GM23338 (cell line): ENCODE results near the gene NYAP2. TPM values are rescaled to one million over a fixed set of nuclear protein-coding genes. Genes with fewer than 3 reads are reported as not detected.

Source experiments
- ATAC-seq: fragments of 200-7000 bp; cut with Tn5 transposase; 3 replicates; pipeline ENCODE4 v1.9.1; 2020
- DNase-seq: peaks from one replicate; pipeline ENCODE4 v3.0.0-alpha.2; 2015; ENCODE audit warnings: low spot score
- H2AFZ ChIP-seq: fragments of 200-600 bp; sonication (generic); 2 replicates; pipeline ENCODE4 v1.8.0; 2016; ENCODE audit warnings: antibody characterized with exemption, mild to moderate bottlenecking, moderate library complexity
- H3F3A ChIP-seq: fragments of 200-600 bp; sonication (generic); replicated peaks from 2 replicates; pipeline ENCODE4 v1.8.0; 2017; ENCODE audit warnings: antibody characterized with exemption, mixed run types, low read depth
- H3K27ac ChIP-seq: fragments of 200-600 bp; sonication (generic); 2 replicates; pipeline ENCODE4 v1.6.1; 2016; ENCODE audit warnings: low read depth
- H3K27me3 ChIP-seq: fragments of 200-600 bp; sonication (generic); 2 replicates; pipeline ENCODE4 v1.8.0; 2016; ENCODE audit warnings: mild to moderate bottlenecking, mixed run types, moderate library complexity; ENCODE audit not compliant: insufficient read depth
- H3K36me3 ChIP-seq: fragments of 200-600 bp; sonication (generic); 2 replicates; pipeline ENCODE4 v1.8.0; 2016; ENCODE audit warnings: mild to moderate bottlenecking; ENCODE audit not compliant: insufficient read depth
- H3K4me1 ChIP-seq: fragments of 200-600 bp; sonication (generic); 2 replicates; pipeline ENCODE4 v1.8.0; 2016; ENCODE audit warnings: mild to moderate bottlenecking, moderate library complexity; ENCODE audit not compliant: insufficient read depth
- H3K4me2 ChIP-seq: fragments of 200-600 bp; sonication (generic); 2 replicates; pipeline ENCODE4 v1.7.1; 2017; ENCODE audit warnings: mixed run types
- H3K4me3 ChIP-seq: fragments of 200-600 bp; sonication (generic); 2 replicates; pipeline ENCODE4 v1.6.1; 2016; ENCODE audit warnings: mixed run types
- H3K79me2 ChIP-seq: fragments of 200-600 bp; sonication (generic); replicated peaks from 2 replicates; pipeline ENCODE4 v1.8.0; 2017; ENCODE audit warnings: mild to moderate bottlenecking; ENCODE audit not compliant: insufficient read depth
- H3K9me2 ChIP-seq: fragments of 200-600 bp; sonication (generic); 2 replicates; pipeline ENCODE4 v1.8.0; 2017; ENCODE audit not compliant: insufficient read depth
- H4K20me1 ChIP-seq: fragments of 200-600 bp; sonication (generic); replicated peaks from 2 replicates; pipeline ENCODE4 v1.8.0; 2017; ENCODE audit warnings: mild to moderate bottlenecking; ENCODE audit not compliant: insufficient read depth
- H3K27ac Mint-ChIP-seq: 2 replicates; pipeline ENCODE4 v1.8.0; 2020; ENCODE audit warnings: inconsistent platforms, mild to moderate bottlenecking, moderate library complexity, mixed read lengths
- H3K27me3 Mint-ChIP-seq: 3 replicates; pipeline ENCODE4 v1.8.0; 2022; ENCODE audit warnings: low read depth, mild to moderate bottlenecking, moderate library complexity, mixed read lengths, inconsistent platforms; ENCODE audit not compliant: insufficient read depth, poor library complexity
- H3K36me3 Mint-ChIP-seq: 3 replicates; pipeline ENCODE4 v1.8.0; 2021; ENCODE audit warnings: low read depth, mild to moderate bottlenecking, inconsistent platforms, moderate library complexity, mixed read lengths
- H3K4me1 Mint-ChIP-seq: 3 replicates; pipeline ENCODE4 v1.8.0; 2020; ENCODE audit warnings: mild to moderate bottlenecking, inconsistent platforms, mixed read lengths
- H3K4me3 Mint-ChIP-seq: 3 replicates; pipeline ENCODE4 v1.8.0; 2021; ENCODE audit warnings: moderate library complexity, mild to moderate bottlenecking, inconsistent platforms, mixed read lengths
- H3K9me3 Mint-ChIP-seq: 3 replicates; pipeline ENCODE4 v1.8.0; 2020; ENCODE audit warnings: moderate library complexity, mild to moderate bottlenecking, inconsistent platforms, mixed read lengths
- CREB1 ChIP-seq: fragments of 250-450 bp; sonication (Bioruptor Pico); IDR thresholded peaks from 2 replicates; pipeline ENCODE4 v1.5.0; 2020; ENCODE audit warnings: low read depth, mild to moderate bottlenecking, moderate library complexity
- CTCF ChIP-seq, 2 experiments: fragments of 200-600 bp in 1 of 2; sonication (generic) in 1 of 2; conservative IDR thresholded peaks; 2 replicates each; pipeline versions ENCODE4 v1.5.1 to v1.6.1; 2016 to 2017; ENCODE audit warnings: antibody characterized with exemption in 2 of 2, low read depth in 2 of 2, mild to moderate bottlenecking in 2 of 2, moderate library complexity in 1 of 2
- ETS1 ChIP-seq: IDR thresholded peaks from 2 replicates; pipeline ENCODE4 v1.6.1; 2016; ENCODE audit warnings: antibody characterized with exemption
- EZH2 ChIP-seq: fragments of 200-600 bp; sonication (generic); IDR thresholded peaks from one replicate; pipeline ENCODE4 v1.8.0; 2017; ENCODE audit warnings: antibody characterized with exemption, mild to moderate bottlenecking, low read depth; ENCODE audit not compliant: unreplicated experiment
- EZH2phosphoT487 ChIP-seq: fragments of 200-600 bp; sonication (generic); IDR thresholded peaks from one replicate; pipeline ENCODE4 v1.8.1; 2018; ENCODE audit warnings: antibody characterized with exemption; ENCODE audit not compliant: unreplicated experiment
- JUNB ChIP-seq: IDR thresholded peaks from one replicate; pipeline ENCODE4 v1.6.1; 2016; ENCODE audit warnings: antibody characterized with exemption; ENCODE audit not compliant: unreplicated experiment
- NANOG ChIP-seq: IDR thresholded peaks from 2 replicates; pipeline ENCODE4 v1.6.1; 2016; ENCODE audit warnings: antibody characterized with exemption, borderline replicate concordance
- POLR2AphosphoS5 ChIP-seq: IDR thresholded peaks from 2 replicates; pipeline ENCODE4 v1.6.1; 2016; ENCODE audit warnings: antibody characterized with exemption, low read depth
- REST ChIP-seq: IDR thresholded peaks from one replicate; pipeline ENCODE4 v1.6.1; 2018; ENCODE audit warnings: antibody characterized with exemption; ENCODE audit not compliant: unreplicated experiment
- STAT1 ChIP-seq: IDR thresholded peaks from one replicate; pipeline ENCODE4 v1.6.1; 2016; ENCODE audit warnings: antibody characterized with exemption; ENCODE audit not compliant: unreplicated experiment
- ZNF114 ChIP-seq: fragments of 250-450 bp; sonication (Bioruptor Pico); IDR thresholded peaks from 2 replicates; pipeline ENCODE4 v1.5.0; 2020; ENCODE audit warnings: mild to moderate bottlenecking, moderate library complexity
- ZNF331 ChIP-seq: fragments of 250-450 bp; sonication (Bioruptor Pico); IDR thresholded peaks from 2 replicates; pipeline ENCODE4 v1.5.0; 2020; ENCODE audit warnings: low read depth, mild to moderate bottlenecking, moderate library complexity
- ZNF462 ChIP-seq: fragments of 250-450 bp; sonication (Bioruptor Pico); IDR thresholded peaks from 2 replicates; pipeline ENCODE4 v1.5.0; 2020; ENCODE audit warnings: mild to moderate bottlenecking, moderate library complexity
- polyA plus RNA-seq: library from polyadenylated mRNA; unstranded; fragments of >200 nt; fragmentation: Nextera tagmentation; extraction: Ambion mirVana; gene quantifications from 2 replicates; pipeline ENCODE4 v1.2.1, GENCODE V29; 2016
- total RNA-seq: library from RNA; depleted of rRNA; stranded (reverse); fragments of >200 nt; shearing (Covaris generic); gene quantifications from 2 replicates; pipeline ENCODE4 v1.2.3, GENCODE V29; 2014

Gene NYAP2
- total and polyA plus RNA-seq, 2 experiments from 2014 or later, result not detected

GRCh38 chr2:225532096-225532495 is 132.6 kb downstream of the NYAP2 start:
- H3K36me3 ChIP-seq, result no peaks in the 10 kb centered on the region
- Mint-ChIP-seq H3K36me3 (no peaks in the 10 kb centered on the region), H3K27ac (no peak overlapping the region), H3K9me3 (no peaks in the 10 kb centered on the region), H3K27me3 (no peaks in the 10 kb centered on the region), H3K4me1 (no peaks in the 10 kb centered on the region), H3K4me3 (no peak overlapping the region)
- no peak for ATAC-seq
- no peaks in the 10 kb centered on the region for H3K4me1 ChIP-seq
- H4K20me1 ChIP-seq, result no peaks in the 10 kb centered on the region
- H3F3A ChIP-seq, result no peaks in the 10 kb centered on the region
- DNase-seq, result no peak
- no peak overlapping the region for H3K4me2 ChIP-seq
- TF ChIP-seq EZH2phosphoT487, result no peak
- no peak for TF ChIP-seq ETS1
- TF ChIP-seq ZNF114 (CRISPR knock-in tag), result no peak
- no peak for TF ChIP-seq JUNB
- no peak for TF ChIP-seq ZNF462 (CRISPR knock-in tag)
- no peak for TF ChIP-seq POLR2AphosphoS5
- TF ChIP-seq NANOG, result no peak
- no peak for TF ChIP-seq STAT1
- TF ChIP-seq ZNF331 (CRISPR knock-in tag), result no peak
- no peak for TF ChIP-seq EZH2
- TF ChIP-seq REST, result no peak
- TF ChIP-seq CTCF (conservative IDR thresholded peaks at IDR 0.05; ENCODE audit: low read depth in 2 of 2), result no peak
- TF ChIP-seq CREB1, result no peak
- H2AFZ ChIP-seq, result no peak overlapping the region
- no peaks in the 10 kb centered on the region for H3K27me3 ChIP-seq
- no peak overlapping the region for H3K4me3 ChIP-seq
- no peaks in the 10 kb centered on the region for H3K79me2 ChIP-seq
- H3K9me2 ChIP-seq, result no peaks in the 10 kb centered on the region
- H3K27ac ChIP-seq, result no peak overlapping the region
